HAP-1 (cell line): ENCODE data around the gene PLEKHG4B.
A peak's percentile ranks its signal among the peaks of the same experiment; 100 is the strongest.
"Not testable (repeated sequence)": the region's sequence is repeated elsewhere in the genome, so short reads cannot be mapped to it uniquely, and the experiment has no call there.

Experiments used
- DNase-seq, 2 experiments: peaks; one replicate each; pipeline ENCODE4 v3.0.0-alpha.2; 2016 to 2020; ENCODE audit warnings: low spot score in 2 of 2
- H3K27me3 ChIP-seq: fragments of 250-450 bp; sonication (Bioruptor Pico); 2 replicates; pipeline ENCODE4 v1.5.1; 2020; ENCODE audit warnings: low read depth, mild to moderate bottlenecking, moderate library complexity
- H3K36me3 ChIP-seq: fragments of 250-450 bp; sonication (Bioruptor Pico); replicated peaks from 2 replicates; pipeline ENCODE4 v1.5.1; 2020; ENCODE audit warnings: mild to moderate bottlenecking
- H3K4me1 ChIP-seq: fragments of 250-450 bp; sonication (Bioruptor Pico); 2 replicates; pipeline ENCODE4 v1.5.1; 2020; ENCODE audit warnings: mild to moderate bottlenecking
- H3K4me3 ChIP-seq: fragments of 250-450 bp; sonication (Bioruptor Pico); 2 replicates; pipeline ENCODE4 v1.5.1; 2020; ENCODE audit warnings: mild to moderate bottlenecking, moderate library complexity
- H3K9me3 ChIP-seq: fragments of 250-450 bp; sonication (Bioruptor Pico); 2 replicates; pipeline ENCODE4 v1.5.1; 2020; ENCODE audit warnings: mild to moderate bottlenecking, moderate library complexity
- in situ Hi-C: fragments of 300-500 bp; cut with MboI; formaldehyde crosslinking; loops from 3 replicates; pipeline ENCODE4 v1.14.3; 2020; ENCODE audit warnings: low sequenced_read_pairs, inconsistent platforms, mixed read lengths

The PLEKHG4B gene

DNA sequence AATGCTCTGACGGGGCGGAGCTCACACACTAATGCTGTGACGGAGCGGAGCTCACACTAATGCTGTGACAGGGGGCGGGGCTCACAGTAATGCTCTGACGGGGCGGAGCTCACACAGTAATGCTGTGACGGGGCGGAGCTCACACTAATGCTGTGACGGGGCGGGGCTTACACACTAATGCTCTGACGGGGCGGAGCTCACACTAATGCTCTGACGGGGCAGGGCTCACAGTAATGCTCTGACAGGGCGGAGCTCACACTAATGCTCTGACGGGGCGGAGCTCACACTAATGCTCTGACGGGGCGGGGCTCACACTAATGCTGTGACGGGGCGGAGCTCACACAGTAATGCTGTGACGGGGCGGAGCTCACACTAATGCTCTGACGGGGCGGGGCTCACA is 72.8 kb downstream of the PLEKHG4B start:
- in situ Hi-C loops, H3K9me3 ChIP-seq, DNase-seq, H3K36me3 ChIP-seq, H3K4me3 ChIP-seq, H3K27me3 ChIP-seq, H3K4me1 ChIP-seq: not testable (repeated sequence)

- Histone ChIP-seq H3K4me3 (no peak overlapping the region), H3K4me1 (no peaks in the 10 kb centered on the region), H3K9me3 (no peaks in the 10 kb centered on the region), H3K27me3 (no peaks in the 10 kb centered on the region), H3K36me3 (peaks cover 3% of the 10 kb centered on the region; the same call in 1 of the 2 replicates)
- in situ Hi-C loops = no loop called here
- DNase-seq = peak in 1 of 2 experiments; percentile 49
Measured at GRCh38 chr5:166441-167372, 74.7 kb downstream of the PLEKHG4B start.

DNA sequence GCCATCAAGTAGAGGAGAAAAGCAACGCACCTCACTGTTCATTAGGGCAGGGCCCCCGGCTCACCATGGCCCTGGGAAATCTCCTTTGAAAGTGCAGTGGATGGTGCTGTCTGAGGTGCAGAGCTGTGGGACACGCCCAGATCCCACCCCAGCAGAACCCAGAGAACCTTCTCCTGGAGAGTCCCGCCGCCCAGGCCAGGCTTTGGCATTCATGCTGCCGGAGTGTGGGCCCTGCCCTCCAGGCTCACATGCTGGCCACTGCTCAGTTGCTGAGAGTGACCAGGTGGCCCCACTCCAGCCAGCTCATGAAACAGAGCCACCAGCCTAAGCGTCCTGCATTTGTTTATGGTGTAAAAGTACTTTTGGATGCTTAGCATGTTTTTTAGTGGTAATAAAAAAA is 75.5 kb downstream of the PLEKHG4B start:
- no peaks in the 10 kb centered on the region for H3K9me3 ChIP-seq
- H3K4me3 ChIP-seq = no peak overlapping the region
- in situ Hi-C loops = no loop called here
- no peaks in the 10 kb centered on the region for H3K36me3 ChIP-seq
- no peaks in the 10 kb centered on the region for H3K27me3 ChIP-seq
- no peaks in the 10 kb centered on the region for H3K4me1 ChIP-seq
- no peak for DNase-seq

DNA sequence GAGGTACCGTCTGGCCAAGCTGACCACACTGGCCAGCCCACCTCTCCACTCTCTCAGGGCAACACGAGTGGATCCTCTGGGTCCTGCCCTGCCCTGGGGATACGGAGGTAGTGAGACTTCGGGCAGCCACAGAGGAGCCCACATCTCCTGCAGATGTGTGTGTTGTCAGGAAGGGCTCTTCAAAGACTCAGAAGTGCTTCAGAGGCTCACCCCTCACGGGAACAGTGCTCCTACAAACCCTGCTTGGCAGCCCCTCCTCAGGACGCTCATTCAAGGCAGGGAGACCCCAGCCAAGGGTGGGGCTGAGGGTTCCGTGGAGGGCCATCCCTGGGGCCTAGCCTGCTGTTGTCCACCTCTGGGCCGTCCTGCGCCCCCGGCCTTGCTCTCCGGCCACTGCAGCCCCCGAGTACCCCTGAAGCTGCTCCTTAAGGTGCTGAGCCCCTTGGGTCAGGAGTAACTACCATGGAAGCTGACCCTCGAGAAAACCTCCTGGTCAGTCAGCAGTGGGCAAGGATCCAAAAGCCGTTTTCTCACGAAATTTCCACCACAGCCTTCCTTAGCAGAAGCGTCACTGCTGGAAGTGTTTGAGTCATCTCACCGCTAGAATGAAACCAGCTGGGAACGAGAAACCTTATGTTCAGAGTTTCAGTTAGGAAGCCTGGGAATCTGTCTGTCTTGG is 76.2 kb downstream of the PLEKHG4B start:
- Histone ChIP-seq H3K27me3 (no peaks in the 10 kb centered on the region), H3K4me1 (no peaks in the 10 kb centered on the region), H3K36me3 (no peaks in the 10 kb centered on the region), H3K9me3 (no peaks in the 10 kb centered on the region), H3K4me3 (no peak overlapping the region)
- DNase-seq = no peak
- in situ Hi-C loops = no loop called here

GRCh38 chr5:169071-169727 is 77.2 kb downstream of the PLEKHG4B start:
- no peaks in the 10 kb centered on the region for H3K27me3 ChIP-seq
- H3K36me3 ChIP-seq = no peaks in the 10 kb centered on the region
- no peak overlapping the region for H3K4me3 ChIP-seq
- in situ Hi-C loops = no loop called here
- no peak for DNase-seq
- H3K9me3 ChIP-seq = no peaks in the 10 kb centered on the region
- H3K4me1 ChIP-seq = no peaks in the 10 kb centered on the region

GRCh38 chr5:169728-170094 is 77.7 kb downstream of the PLEKHG4B start:
- H3K4me3 ChIP-seq = no peak overlapping the region
- no peaks in the 10 kb centered on the region for H3K27me3 ChIP-seq
- H3K9me3 ChIP-seq = no peaks in the 10 kb centered on the region
- H3K36me3 ChIP-seq = no peaks in the 10 kb centered on the region
- in situ Hi-C loops = no loop called here
- DNase-seq = no peak
- H3K4me1 ChIP-seq = no peaks in the 10 kb centered on the region

GRCh38 chr5:170971-171800 is 79.2 kb downstream of the PLEKHG4B start:
- Histone ChIP-seq H3K9me3 (no peaks in the 10 kb centered on the region), H3K4me1 (no peaks in the 10 kb centered on the region), H3K27me3 (no peaks in the 10 kb centered on the region), H3K4me3 (no peak overlapping the region), H3K36me3 (no peaks in the 10 kb centered on the region)
- no peak for DNase-seq
- in situ Hi-C loops = no loop called here

GRCh38 chr5:171801-172331 is 79.9 kb downstream of the PLEKHG4B start:
- Histone ChIP-seq H3K27me3 (no peaks in the 10 kb centered on the region), H3K4me3 (no peak overlapping the region), H3K9me3 (no peaks in the 10 kb centered on the region), H3K4me1 (no peaks in the 10 kb centered on the region), H3K36me3 (no peaks in the 10 kb centered on the region)
- in situ Hi-C loops = no loop called here
- DNase-seq = no peak

DNA sequence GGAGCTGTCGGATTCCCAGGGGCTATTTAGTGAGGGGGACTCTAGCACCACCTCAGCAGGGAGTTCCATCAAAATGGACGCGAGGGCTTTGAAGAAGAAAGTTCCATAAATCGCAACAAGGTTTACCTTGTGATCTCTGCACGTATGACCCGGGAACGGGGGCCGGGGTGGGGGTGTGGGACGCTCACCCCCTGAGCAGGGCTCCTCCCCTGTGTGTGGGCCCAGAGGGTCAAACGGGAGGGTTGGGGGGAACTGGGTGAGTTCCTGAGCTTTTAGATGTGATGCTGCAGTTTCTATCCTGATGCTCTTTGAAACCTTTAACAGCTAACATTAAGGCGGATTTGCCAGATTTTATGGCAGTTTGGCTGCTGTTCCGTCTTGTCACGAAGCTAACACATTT is 80.5 kb downstream of the PLEKHG4B start:
- H3K9me3 ChIP-seq = no peaks in the 10 kb centered on the region
- no peaks in the 10 kb centered on the region for H3K4me1 ChIP-seq
- no peaks in the 10 kb centered on the region for H3K36me3 ChIP-seq
- DNase-seq = no peak
- in situ Hi-C loops = no loop called here
- H3K4me3 ChIP-seq = no peak overlapping the region
- no peaks in the 10 kb centered on the region for H3K27me3 ChIP-seq

DNA sequence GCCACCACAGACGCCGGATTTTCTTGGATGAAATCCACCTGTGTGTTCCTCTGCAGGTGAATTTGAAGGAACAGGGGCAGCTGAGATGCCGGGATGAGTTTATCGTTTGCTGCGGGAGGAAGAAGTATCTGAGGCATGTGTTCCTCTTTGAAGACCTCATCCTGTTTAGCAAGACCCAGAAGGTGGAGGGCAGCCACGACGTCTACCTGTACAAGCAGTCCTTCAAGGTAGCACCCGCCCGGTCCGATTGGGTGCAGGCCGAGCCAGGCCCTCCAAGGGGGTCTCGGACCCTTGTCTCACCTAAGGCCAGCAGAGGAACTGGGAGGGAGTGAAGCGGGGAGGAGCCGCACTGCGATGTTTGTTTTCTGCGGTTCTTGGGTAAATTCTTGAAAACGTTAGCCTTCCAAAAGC is 80.9 kb downstream of the PLEKHG4B start:
- no peak for DNase-seq
- Histone ChIP-seq H3K4me1 (no peaks in the 10 kb centered on the region), H3K27me3 (no peaks in the 10 kb centered on the region), H3K9me3 (no peaks in the 10 kb centered on the region), H3K36me3 (no peaks in the 10 kb centered on the region), H3K4me3 (no peak overlapping the region)
- in situ Hi-C loops = no loop called here

DNA sequence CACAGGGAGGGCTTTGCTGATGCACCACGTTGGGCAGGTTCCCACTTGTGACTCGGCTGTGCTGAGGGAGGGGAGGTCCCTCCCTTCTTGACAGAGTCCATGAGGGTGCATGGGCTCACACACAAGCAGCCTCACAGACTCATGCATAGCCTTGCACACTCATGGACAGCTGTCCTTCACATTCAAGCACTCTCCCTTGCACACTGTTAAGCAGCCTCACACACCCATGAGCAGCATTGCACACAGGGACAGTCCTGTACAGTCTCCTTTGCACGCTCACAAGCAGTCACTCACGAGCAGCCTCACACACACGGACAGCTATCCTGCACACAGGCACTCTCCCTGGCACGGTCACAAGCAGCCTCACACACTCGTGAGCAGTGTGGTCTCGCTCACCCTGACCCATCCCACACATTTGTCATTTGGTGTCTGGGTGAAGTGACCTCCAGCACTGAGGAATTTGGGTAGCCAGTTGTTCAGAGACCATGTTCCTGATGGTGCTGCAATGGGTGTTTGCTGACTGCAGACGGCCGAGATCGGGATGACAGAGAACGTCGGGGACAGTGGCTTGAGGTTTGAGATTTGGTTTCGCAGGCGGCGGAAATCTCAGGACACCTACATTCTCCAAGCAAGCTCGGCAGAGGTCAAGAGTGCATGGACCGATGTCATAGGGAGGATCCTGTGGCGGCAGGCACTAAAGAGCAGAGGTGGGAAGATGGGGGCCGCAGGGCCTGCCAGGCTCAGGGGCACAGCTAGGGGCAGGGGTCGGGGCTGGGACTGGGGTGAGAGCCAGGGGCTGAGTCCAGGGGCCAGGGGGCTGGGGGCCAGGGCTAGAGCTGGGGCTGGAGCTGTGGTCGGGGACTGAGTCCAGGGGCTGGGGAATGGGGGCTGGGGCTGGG is 81.7 kb downstream of the PLEKHG4B start:
- no peaks in the 10 kb centered on the region for H3K9me3 ChIP-seq
- in situ Hi-C loops = no loop called here

DNA sequence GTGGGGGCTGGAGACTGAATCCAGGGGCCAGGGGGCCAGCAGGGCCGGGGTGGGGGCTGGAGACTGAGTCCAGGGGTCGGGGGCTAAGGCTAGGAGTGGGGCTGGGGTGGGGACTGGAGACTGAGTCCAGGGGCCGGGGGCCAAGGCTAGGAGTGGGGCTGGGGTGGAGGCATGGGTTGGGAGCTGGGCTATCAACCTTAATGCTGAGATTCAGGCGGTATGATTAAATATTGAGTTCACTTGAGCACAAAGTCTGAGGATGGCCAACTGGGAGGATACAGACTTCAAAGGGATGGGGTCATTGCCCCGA is 82.3 kb downstream of the PLEKHG4B start:
- no peak for DNase-seq
- no peaks in the 10 kb centered on the region for H3K27me3 ChIP-seq
- no peaks in the 10 kb centered on the region for H3K36me3 ChIP-seq
- no peaks in the 10 kb centered on the region for H3K9me3 ChIP-seq
- H3K4me3 ChIP-seq = no peak overlapping the region
- in situ Hi-C loops = no loop called here
- no peaks in the 10 kb centered on the region for H3K4me1 ChIP-seq

More for the DNA sequence above, 81.7 kb downstream of the PLEKHG4B start:
- Histone ChIP-seq H3K36me3 (no peaks in the 10 kb centered on the region), H3K27me3 (no peaks in the 10 kb centered on the region), H3K4me3 (no peak overlapping the region), H3K4me1 (no peaks in the 10 kb centered on the region)
- DNase-seq = no peak
